ENCODE results near the gene TRMT44.

DNA sequence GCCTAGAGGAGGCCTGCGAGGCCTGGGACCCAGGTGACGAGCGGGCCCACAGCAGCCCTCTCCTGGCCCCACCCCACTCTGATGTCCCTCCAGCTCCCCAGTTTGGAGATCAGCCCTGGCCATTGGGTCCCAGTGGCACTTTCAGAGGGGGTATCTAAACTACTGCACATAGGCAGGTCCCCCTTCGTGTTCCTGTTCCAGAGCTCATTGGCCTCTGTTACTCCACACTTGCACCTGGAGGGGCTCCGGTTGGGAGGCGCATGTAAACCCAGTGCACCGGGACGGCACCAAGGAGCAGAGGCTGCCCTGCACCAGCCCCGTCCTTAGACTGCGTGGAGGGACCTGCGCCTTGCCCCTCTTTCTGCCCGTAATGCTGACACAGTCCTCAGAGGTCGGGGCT, 34.3 kb downstream of the TRMT44 start:
- TF ChIP-seq POLR2A (IDR thresholded peaks at IDR 0.05; ENCODE audit: low read length) (no peak), GATA1 (IDR thresholded peaks at IDR 0.05; ENCODE audit: low read depth, low read length) (no peak)
